HG03060 (cell line): ENCODE data around the gene BICD1.
A peak's percentile ranks its signal among the peaks of the same experiment; 100 is the strongest.

Experiments
- ATAC-seq: cut with Tn5 transposase; IDR thresholded peaks from one replicate; pipeline ENCODE4 v1.9.1; 2021; ENCODE audit warnings: low read depth, moderate number of reproducible peaks; ENCODE audit not compliant: unreplicated experiment

The BICD1 gene

DNA sequence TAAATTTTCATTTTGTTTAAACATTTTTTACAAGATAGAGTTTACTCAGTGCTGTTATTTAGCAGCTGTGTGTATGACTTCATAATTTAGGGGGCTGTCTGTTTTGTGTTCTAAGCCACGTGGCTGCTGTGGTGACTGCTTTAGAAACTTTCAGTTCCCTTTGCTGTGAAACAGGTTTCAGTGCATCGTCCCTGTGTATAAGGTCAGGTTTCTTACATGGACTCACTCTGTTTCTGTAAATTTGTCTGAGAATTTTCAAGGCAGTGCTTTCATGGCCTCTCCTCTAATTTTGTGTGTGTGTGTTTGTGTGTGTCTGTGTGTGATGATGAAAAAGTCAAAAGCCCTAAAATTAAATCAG is 32.4 kb downstream of the BICD1 start:
- ATAC-seq = peak; percentile 88

DNA sequence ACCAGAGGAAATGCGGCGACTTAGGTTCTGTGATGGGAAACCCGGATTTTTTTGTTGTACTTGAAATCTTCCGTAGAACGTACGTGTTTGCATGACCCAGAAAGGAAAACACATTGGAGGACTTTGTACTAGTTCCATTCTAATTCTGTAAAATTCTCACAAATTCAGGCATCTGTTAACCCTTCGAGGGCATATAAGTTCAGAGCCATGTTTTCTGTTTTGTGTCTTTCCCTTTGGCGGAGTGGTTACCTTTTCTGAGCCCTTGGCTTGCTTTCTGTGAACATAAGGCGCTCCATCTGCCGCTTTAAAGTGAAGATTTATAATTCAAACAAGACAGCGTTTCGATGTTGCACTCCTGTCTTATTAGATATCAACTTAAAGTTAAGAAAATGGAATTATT is 34.2 kb downstream of the BICD1 start:
- no peak for ATAC-seq

DNA sequence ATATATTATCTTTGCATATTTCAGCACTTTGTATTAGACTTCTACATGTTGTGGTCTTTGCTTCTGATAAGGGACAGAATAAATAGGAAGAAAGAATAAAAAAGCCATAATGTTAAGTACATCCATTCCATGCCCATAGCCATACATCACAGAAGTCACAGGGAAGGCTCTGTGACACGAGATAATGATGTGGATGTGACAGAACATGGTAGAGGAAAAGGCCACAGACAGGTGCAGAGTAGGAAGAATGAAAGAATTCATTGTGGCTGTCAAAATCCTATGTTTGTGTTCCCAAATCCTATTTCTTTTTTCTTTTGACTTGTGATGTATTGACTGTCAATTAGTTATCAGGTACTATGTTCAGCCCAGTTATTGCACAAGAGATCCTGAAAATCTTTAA is 38.4 kb downstream of the BICD1 start:
- ATAC-seq = no peak

DNA sequence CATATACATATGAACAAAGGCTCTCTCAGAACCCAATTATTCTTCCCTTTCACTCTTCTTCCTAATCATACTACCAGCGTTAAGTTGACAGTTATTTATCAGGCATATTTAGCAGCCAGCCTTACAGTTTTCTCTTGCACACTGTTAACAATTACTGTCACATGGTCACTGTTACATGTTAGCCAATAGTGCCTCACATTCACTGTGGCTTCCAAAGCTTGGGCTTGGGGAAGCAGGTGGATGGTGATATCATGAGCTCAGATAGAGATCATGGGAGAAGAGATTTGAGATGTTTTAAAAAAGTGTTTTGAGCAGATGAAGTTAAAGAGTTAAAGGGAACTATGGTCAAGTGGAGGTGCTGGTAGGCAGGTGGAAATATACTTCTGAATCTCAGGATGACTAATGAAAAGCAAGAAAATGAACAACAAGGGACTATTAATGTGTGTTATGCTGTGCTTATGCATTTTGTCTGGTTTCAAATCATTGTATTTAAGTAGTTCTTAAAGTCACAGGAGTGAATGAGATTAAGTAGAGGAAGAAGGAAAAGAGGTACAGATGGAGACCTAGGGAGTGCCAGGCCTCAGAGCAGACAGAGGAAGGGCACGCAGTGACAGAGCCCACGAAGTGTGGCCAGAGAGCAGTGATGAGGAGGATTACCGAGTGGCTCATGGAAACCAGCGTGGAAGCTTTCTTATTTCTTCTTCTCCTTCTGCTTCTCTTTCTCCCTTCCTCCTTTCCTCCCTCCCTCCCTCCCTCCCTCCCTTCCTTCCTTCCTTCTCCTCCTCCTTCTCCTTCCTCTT is 39.6 kb downstream of the BICD1 start:
- ATAC-seq = no peak

DNA sequence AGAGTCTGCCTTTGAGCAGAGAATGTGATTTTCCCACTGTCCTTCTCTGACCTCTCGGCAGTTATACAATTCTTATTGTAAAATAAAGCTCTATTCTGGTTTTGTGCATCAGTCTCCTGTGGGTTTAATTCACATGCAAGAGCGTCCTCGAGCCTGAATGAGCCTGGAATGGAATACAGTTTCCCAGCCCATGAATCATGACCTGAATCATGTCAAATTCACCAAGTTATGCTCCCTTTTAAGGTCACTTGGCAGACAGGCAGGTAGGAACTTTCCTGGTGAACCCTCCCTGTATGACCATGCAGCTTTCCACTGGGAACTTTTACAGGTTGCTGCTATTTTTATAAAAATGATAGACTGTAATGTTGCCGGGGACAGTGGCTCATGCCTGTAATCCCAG is 41.7 kb downstream of the BICD1 start:
- ATAC-seq = no peak

DNA sequence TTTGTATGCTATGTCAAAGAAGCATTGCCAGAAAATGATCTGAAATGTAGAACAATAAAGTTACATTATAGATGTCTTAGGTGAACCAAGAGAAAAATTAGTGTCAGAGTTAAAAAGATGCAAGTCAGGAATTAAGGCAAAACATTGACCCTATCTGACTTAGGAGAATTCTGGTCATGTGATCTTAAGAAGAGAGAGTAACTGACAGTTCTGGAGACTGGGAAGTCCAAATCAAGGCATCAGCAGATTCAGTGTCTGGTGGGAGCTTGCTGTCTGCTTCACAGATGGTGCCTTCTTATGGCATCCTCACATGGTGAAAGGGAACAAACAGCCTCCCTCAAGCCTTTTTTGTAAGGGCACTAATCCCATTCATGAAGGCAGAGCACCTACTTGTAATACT is 42.8 kb downstream of the BICD1 start:
- ATAC-seq = no peak

DNA sequence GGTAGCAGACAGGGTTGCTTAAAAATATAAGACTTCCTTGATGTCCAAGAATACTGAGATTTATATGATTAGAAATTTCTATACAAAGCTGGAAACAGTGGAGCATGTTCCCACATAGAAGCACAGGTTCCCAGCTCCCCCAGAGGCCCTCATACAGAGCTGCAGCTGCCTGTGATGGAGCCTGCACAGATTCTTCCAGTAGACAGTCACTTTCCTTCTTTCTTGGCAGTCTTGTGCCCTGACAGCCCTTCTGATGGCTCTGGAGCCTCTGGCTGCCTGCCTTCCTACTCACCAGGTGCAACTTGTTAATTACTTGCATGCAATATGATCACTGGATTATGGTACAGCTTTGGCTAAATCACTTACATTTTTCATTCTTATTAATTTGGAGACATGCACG is 44.4 kb downstream of the BICD1 start:
- ATAC-seq = no peak

DNA sequence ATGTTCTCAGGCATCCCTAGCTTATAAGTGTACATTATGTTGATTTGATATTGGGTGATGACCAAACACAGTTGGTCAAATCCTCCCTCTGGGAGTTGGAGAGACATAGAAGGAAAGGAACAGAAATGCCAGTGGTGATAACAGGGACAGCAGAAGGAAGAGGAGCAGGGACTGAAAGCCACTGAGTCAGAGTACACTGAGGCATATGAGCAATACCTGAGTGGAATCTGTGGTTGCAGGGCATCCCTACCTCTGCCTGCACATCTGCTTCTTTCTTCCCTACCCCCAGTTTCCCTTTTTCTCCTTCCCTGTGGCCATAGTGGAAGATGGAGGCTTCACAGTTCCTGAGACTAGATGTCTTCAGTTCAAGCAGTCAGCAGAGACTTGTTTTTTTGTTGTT is 44.9 kb downstream of the BICD1 start:
- ATAC-seq = no peak

DNA sequence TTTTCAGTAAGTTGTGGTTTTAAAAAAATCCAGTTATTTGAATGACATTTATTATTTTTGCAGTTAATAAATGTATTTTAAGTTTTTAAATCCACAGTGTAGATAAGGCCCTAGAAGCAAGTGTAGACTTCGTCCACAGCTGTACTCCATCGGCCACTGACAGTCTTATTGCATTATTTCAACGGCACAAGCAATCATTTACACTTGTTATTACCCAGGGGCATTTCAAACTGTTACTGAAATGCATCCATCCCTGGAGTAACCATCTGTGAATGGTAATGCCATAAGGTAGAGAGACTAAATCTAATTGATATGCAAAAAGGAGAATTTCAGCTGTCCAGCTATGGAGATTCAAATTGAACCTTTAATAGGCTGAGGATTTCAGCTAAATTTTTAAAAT is 48.4 kb downstream of the BICD1 start:
- no peak for ATAC-seq

DNA sequence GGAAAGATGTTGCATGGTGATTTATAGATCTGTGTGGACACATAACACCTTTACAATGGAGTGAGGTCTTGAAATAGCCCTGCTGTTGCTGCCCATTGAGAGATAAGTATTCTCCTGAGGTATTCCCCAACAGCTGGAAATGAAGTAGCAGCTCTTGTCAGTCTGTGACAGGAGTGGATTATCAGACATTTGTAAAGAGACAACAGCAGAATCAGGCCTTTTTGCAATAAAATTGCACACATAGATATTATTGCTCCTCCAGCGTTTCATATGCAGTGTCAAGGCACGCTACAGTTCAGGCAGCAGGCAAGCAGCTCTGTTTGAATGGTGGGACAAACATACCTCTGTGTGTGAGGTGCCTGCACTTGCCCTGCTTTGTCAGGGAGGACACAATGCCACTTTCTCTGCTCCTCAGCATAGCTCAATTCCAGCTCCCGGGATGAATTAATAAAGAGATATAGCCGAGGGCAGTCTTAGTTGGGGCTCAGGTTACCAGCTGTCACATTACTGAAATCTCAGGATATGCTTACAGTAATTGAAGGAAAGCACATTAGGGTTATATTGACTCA is 49.4 kb downstream of the BICD1 start:
- ATAC-seq = no peak

DNA sequence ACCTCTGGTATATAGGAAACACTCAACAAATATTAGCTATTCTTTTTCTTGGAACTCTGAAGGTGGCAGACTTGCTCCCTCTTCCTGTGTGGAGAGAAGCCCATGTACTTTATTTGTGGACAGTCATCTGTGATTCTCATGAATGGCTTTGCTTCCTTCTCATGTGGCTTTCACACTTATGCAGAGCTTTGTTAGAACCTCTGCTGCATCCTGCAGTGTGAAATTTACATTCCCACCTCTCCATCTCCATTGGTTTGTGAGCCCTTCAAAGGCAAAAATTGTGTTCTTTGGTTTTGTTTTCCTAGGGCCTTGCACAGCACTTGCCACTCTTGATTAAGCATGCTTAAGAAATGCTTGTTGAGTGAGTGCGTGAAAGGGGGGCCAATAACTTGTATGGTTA is 51.9 kb downstream of the BICD1 start:
- no peak for ATAC-seq

DNA sequence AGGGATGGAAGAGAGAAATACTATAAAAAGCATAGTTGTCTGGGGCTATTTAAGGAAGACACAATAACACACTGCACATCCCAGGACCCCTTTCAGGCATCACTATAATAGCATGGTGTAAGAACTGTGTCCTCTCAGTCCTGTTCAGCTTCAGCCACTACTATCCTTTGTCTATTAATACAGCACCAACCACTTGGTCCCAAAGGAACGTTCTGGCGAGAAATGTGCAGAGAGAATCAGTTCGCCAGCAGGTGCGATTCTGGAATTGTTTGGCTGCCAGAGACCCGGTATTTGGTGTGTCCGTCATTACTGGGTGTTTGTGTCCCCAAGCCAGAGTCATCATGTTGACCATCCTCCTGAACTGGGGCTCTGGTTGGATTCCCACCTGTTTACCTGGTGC is 52.7 kb downstream of the BICD1 start:
- no peak for ATAC-seq

DNA sequence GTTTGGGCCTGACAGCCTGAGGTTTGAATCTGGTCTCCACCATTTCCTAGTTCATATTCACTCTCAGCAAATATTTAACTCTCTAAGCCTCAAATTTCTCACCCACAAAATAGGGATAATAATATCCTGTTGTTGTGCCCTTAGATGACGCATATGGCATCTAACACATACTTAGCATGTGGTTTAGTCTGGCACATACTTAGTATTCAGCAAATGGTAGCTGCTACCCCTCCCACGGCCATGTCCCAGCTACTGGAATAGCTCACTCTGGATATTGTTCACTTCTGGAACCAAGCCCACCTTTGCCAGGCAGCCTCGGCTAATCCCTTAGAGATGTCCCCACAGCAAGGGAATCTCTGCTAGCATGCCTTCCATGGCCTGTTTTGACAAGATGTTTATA is 53.3 kb downstream of the BICD1 start:
- no peak for ATAC-seq

DNA sequence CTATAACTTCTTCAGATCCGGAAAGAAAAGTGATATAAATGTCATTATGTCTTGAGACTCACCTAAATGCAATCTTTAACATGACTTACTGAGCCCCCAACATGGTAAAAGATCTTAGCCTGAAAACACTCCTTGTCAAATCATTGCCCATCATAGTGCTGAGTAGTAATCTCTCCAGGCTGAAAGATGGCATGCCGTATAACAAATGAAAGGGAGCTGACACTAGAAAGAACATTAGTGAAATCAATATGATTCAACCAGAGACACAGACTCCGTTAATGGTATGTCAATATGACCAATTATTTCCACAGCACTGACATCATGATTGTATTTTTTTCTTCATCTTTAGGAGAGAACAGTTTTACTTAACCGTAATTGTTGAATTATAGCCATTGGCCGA is 54.4 kb downstream of the BICD1 start:
- no peak for ATAC-seq

DNA sequence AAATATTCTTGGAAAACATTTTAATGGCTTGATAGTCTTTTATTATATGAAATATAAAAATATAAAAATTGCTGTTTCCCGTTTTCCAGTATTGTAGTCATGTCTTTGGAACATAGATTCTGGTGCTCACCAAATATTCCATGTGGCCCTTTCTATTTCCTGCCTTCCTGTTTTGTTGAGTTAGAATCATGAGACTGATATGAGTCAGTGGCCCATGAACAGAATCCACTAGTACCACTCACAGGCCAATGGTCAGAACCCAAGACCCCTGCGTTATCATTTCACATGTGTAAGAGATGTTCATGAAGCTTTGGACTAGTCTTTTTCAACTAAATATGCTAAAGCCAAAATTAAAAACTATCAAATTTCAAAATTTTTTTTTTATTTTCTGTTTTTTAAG is 56.9 kb downstream of the BICD1 start:
- no peak for ATAC-seq

DNA sequence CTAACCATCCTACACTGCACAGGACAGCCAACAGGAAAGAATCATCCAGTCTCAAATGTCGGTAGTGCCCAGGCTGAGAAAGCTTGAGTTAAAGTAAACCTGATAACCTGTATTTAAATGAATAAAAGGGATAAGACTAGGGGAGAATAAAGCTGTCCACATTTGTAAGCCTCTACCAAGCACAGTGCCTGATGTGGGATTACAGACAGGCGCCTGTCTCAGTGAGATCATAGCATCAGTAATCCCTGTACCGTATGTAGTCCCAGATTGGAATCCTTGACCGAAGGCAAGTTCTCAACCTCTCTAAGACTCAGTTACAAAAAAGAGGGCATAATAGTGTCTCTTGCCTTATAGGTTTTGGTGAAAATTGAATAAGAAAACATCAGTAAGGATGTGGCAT is 59.9 kb downstream of the BICD1 start:
- no peak for ATAC-seq

DNA sequence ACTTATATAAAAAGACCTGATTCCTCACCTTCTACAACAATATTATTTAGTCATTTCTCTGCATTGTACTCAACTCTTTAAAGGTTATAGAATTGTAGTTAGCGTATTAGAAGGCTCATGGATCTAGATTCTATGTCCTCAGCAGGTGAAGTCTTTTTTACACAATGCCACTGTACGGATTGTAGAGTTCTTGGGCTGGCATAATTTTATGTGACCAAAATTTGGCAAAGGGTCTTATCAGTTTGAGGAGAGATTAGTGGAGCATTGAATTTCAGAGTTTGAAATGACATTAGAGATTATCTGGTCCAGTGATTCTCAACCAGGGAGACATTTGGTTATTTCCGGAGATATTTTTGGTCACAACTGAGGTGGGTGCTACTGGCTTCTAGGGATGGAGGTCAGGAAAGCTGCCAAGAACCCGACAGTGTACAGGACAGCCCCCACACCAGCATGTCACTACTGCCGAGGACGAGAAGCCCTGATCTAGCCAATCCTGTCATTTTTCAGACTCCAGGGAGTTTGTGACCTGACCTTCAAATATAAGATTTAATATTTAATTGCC is 63.9 kb downstream of the BICD1 start:
- no peak for ATAC-seq

DNA sequence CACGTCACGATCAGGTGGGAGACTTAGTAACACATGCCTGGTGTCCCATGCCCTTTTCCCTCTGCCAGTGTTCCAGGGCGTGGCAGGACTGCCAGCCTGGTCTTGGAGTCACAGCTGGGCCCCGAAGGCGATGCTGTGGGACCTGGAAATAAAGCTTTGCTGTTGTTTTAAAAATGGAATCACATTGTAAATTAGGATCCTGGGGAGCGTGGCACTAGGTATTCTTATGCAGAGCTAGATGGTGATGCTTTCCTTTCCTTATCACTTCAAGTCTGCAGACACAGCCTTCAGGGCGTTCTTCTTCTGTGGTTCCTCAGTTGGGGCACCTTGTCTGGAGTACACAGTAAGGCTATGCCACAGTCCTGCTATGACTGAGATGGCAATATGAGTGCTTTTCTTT is 64.6 kb downstream of the BICD1 start:
- ATAC-seq = no peak

DNA sequence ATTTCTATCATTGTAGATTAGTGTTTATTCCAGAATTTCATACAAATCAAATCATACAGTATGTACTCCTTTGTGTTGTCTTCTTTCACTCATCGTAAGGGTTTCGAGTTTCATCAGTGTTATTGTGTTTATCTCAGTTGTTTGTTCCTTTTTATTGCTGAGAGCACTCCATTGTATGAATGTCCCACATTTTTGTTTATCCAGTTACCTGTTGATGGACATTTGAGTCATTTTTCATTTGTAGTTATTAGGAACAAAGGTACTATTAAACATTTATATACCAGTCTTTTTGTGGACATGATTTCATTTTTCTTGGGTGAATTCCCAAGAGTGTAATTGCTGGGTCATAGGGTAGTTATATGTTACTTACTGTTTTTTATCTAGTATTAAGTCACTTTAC is 70.0 kb downstream of the BICD1 start:
- ATAC-seq = no peak

DNA sequence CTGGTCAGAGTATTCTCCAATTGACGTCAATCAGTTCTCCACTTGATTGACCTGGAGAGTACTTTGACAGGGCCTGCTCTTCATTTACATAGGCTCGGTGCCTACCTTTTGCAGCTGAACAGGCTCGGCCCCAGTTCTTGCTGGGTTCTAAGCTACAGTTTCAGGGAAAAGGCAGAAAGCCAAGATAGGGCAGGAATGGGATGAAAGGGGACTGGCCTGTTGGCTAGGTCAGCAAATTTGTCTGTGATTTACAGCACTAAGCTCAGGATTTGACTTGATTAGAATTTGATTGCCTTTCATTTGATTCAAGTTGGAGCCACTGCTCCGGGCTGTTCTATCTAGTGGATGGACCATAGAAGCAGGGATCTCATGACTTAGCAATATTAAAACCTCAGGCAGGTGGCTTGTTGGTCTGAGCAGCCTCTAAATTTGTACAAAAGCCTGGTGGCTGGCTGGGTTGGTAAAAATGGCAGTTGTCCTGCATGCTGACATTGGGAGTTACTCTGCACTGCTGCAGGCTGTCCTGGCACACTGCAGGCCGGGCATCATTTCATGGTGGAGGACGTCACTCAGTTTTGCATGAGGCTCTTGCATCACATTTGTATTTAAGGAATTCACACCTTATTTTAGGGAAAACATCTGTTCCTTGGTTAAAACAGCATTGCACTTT is 71.8 kb downstream of the BICD1 start:
- no peak for ATAC-seq

DNA sequence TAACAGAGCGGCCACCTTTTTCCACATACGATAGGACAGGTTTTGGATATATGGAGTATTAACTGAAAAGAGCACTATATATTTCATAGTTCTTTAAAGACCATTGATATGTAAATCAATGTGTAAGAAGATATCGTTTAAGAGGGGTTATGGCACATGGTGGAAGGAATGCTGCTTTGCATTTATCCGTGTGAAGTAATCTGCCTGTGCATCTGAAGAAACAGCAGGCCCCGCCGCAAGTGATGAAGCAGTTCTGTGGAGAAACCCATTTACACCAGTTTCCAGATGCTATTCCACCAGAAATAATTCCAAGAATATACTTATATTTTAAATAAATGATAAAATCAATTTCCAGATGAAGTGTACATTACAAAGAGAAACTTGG is 72.4 kb downstream of the BICD1 start:
- ATAC-seq = no peak
